HEK293T (cell line): ENCODE measurements around the gene IPMK.

ENCODE experiments used
- FOXA1 ChIP-seq: fragments of 450-650 bp; IDR thresholded peaks from 2 replicates; pipeline ENCODE4 v1.6.1; 2016; ENCODE audit warnings: mild to moderate bottlenecking
- FOXM1 ChIP-seq: fragments of 450-650 bp; IDR thresholded peaks from 2 replicates; pipeline ENCODE4 v1.6.1; 2017; ENCODE audit warnings: mild to moderate bottlenecking, borderline replicate concordance
- HDGF ChIP-seq: fragments of 450-650 bp; IDR thresholded peaks from 2 replicates; pipeline ENCODE4 v1.6.1; 2017; ENCODE audit warnings: antibody characterized with exemption, borderline replicate concordance

DNA sequence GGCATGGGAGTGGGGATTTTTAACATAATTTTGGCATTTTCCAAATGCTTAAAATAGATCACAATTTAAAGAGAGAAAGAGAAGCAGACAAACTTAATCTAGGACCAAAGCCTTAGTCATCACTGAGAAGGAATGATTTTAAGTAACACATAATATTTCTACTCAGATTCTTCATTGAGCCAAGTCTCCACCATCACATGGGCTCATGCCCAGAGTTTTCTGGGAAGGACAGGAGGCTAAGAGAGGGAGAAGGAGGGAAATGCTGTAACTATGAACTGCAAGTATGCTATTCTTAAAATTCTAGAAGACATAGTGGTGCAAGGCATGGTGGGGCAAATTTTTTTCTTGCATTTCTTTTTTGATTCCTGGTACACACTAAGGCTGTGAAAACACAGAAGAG is 43.3 kb upstream of the IPMK start:
- TF ChIP-seq FOXM1 (no peak), FOXA1 (no peak), HDGF (no peak)
